Panc1 (cell line): ENCODE measurements around the gene C2CD2. TPM values are rescaled to one million over a fixed set of nuclear protein-coding genes. Genes with fewer than 3 reads are reported as not detected.
A peak's percentile ranks its signal among the peaks of the same experiment; 100 is the strongest.
"Not testable (repeated sequence)": the region's sequence is repeated elsewhere in the genome, so short reads cannot be mapped to it uniquely, and the experiment has no call there.

ENCODE experiments used
- ATAC-seq: fragments of 200-7000 bp; cut with Tn5 transposase; 2 replicates; pipeline ENCODE4 v1.9.1; 2020; ENCODE audit warnings: mild to moderate bottlenecking, moderate library complexity
- BruUV-seq: library from RNA; stranded (reverse); fragments of 400-500 nt; replicated peaks from 2 replicates; lab custom pipeline; 2021; lab: Mats Ljungman, UMichigan
- CTCF ChIA-PET: fragments of 300-600 bp; sonication (Branson Sonifier 250); formaldehyde crosslinking; loops from one replicate; lab custom pipeline; 2022; ENCODE audit warnings: antibody characterized with exemption; lab: Charles Lee
- POLR2A ChIA-PET: fragments of 300-600 bp; sonication (Branson Sonifier 250); formaldehyde crosslinking; loops from one replicate; lab custom pipeline; 2022; ENCODE audit warnings: antibody characterized with exemption; lab: Charles Lee
- DNase-seq: peaks from one replicate; pipeline ENCODE4 v3.0.0-alpha.2; 2010; ENCODE audit warnings: low read depth, low spot score
- H3K27ac ChIP-seq: 2 replicates; pipeline ENCODE4 v1.5.1; 2011; ENCODE audit warnings: mild to moderate bottlenecking, low read length, inconsistent platforms
- H3K27me3 ChIP-seq: fragments of 200-500 bp; sonication (Bioruptor generic); 2 replicates; pipeline ENCODE4 v1.6.0; 2014; ENCODE audit warnings: low read length, inconsistent platforms; ENCODE audit not compliant: control insufficient read depth, insufficient read depth
- H3K36me3 ChIP-seq: fragments of 200-500 bp; sonication (Bioruptor generic); 2 replicates; pipeline ENCODE4 v1.5.1; 2014; ENCODE audit warnings: inconsistent platforms, mild to moderate bottlenecking, low read length, moderate library complexity; ENCODE audit not compliant: control insufficient read depth, insufficient read depth
- H3K4me1 ChIP-seq: 2 replicates; pipeline ENCODE4 v1.5.1; 2011; ENCODE audit warnings: inconsistent platforms, mild to moderate bottlenecking, low read length, moderate library complexity; ENCODE audit not compliant: control insufficient read depth, insufficient read depth
- H3K4me3 ChIP-seq, 2 experiments: 2 replicates each; pipeline ENCODE4 v1.5.1; 2011 to 2012; ENCODE audit warnings: low read depth in 2 of 2, low read length in 2 of 2, mild to moderate bottlenecking in 2 of 2, inconsistent platforms in 1 of 2, moderate library complexity in 1 of 2
- H3K9me3 ChIP-seq: fragments of 200-500 bp; sonication (Bioruptor generic); 2 replicates; pipeline ENCODE4 v1.5.1; 2014; ENCODE audit warnings: low read depth, mild to moderate bottlenecking, inconsistent platforms, low read length, moderate library complexity; ENCODE audit not compliant: control insufficient read depth, insufficient read depth
- CTCF ChIP-seq: fragments of 450-650 bp; IDR thresholded peaks from 2 replicates; pipeline ENCODE4 v1.5.1; 2017; ENCODE audit warnings: mild to moderate bottlenecking
- POLR2AphosphoS5 ChIP-seq: IDR thresholded peaks from 2 replicates; pipeline ENCODE4 v1.6.1; 2012; ENCODE audit warnings: mild to moderate bottlenecking, low read depth, low read length, moderate library complexity
- REST ChIP-seq, 2 experiments: IDR thresholded peaks; 2 replicates each; pipeline ENCODE4 v1.6.1; 2011 to 2012; ENCODE audit warnings: low read depth in 2 of 2, control low read depth in 1 of 2, low read length in 1 of 2, mild to moderate bottlenecking in 1 of 2, moderate library complexity in 1 of 2; ENCODE audit not compliant: insufficient read depth in 1 of 2
- SIN3A ChIP-seq: IDR thresholded peaks from 2 replicates; pipeline ENCODE4 v1.6.1; 2012; ENCODE audit warnings: low read depth, mild to moderate bottlenecking, low read length, moderate library complexity, borderline replicate concordance; ENCODE audit not compliant: insufficient read depth
- TCF7L2 ChIP-seq: IDR thresholded peaks from 2 replicates; pipeline ENCODE4 v1.6.1; 2011; ENCODE audit warnings: mild to moderate bottlenecking, low read depth, low read length, inconsistent platforms
- in situ Hi-C: cut with HindIII; loops from 2 replicates; pipeline ENCODE4 v1.10.0; 2016; ENCODE audit warnings: low sequenced_read_pairs, low pct_unique_long_range_greater_than_20kb
- intact Hi-C: fragments of 100-400 bp; cut with micrococcal nuclease; formaldehyde crosslinking; loops from one replicate; pipeline ENCODE4 v1.10.0; 2022; ENCODE audit not compliant: unreplicated experiment
- total RNA-seq: library from RNA; stranded (reverse); gene quantifications from one replicate; pipeline ENCODE4 v1.2.1, GENCODE V29; 2021; ENCODE audit not compliant: unreplicated experiment

Gene C2CD2
- total RNA-seq, 1 experiment from 2014 or later: 14.0 TPM

- H3K27me3 ChIP-seq: no peaks in the 10 kb centered on the region
- no TSS peak for BruUV-seq
- peaks cover 16% of the 10 kb centered on the region for H3K4me1 ChIP-seq
- in situ Hi-C loops (no loop called here), intact Hi-C loops (no loop called here)
- CTCF ChIA-PET: interaction anchor here (1.4 kb wide), 1 partner anchor 166 kb away, joined by 4 read pairs; no protein-coding TSS in a partner anchor
- POLR2A ChIA-PET: interaction anchor here (0.6 kb wide), 1 partner anchor 14 kb away, joined by 4 read pairs; no protein-coding TSS in a partner anchor
- no peak overlapping the region; the same call in none of the 2 replicates for H3K27ac ChIP-seq
- TF ChIP-seq REST (IDR thresholded peaks at IDR 0.05; ENCODE audit: insufficient read depth in 1 of 2, low read depth in 2 of 2, low read length in 1 of 2) (no peak), CTCF (no peak), SIN3A (no peak), TCF7L2 (no peak), POLR2AphosphoS5 (no peak)
- peak overlapping the region; percentile 60 to 65 for H3K4me3 ChIP-seq
- no peak for ATAC-seq
- H3K36me3 ChIP-seq: no peaks in the 10 kb centered on the region
- H3K9me3 ChIP-seq: no peaks in the 10 kb centered on the region
- DNase-seq: no peak
These were observed 1.8 kb downstream of the C2CD2 start for GRCh38 chr21:41951876-41952567.

DNA sequence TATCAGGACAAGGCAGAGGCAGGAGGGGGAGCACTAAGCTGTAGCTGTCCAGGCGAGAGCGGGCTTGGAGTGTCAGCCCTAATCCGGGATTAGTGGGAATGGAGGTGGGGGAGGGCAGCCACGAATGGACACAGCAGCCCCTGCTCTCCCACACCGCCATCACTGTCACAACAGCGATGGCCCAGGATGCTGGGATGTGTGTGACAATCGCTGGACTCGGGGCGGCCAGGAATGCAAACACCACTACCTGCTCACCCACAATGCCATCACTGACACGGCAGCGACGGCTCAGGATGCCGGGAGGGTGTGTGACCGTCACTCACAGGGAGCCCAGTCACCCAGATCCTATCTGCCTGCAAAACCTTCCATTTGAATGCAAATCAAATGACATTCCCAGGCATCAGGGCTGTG lies 2.9 kb downstream of the C2CD2 start:
- H3K27ac ChIP-seq: no peak overlapping the region
- H3K27me3 ChIP-seq: no peaks in the 10 kb centered on the region
- CTCF ChIA-PET: no interaction called here
- BruUV-seq: no TSS peak
- no peak for DNase-seq
- peaks cover 12% of the 10 kb centered on the region for H3K4me1 ChIP-seq
- POLR2A ChIA-PET: no interaction called here
- no peaks in the 10 kb centered on the region for H3K36me3 ChIP-seq
- H3K9me3 ChIP-seq: no peaks in the 10 kb centered on the region
- intact Hi-C loops: no loop called here
- ATAC-seq: no peak
- in situ Hi-C loops: no loop called here
- no peak overlapping the region for H3K4me3 ChIP-seq
- no peak for TF ChIP-seq REST (IDR thresholded peaks at IDR 0.05; ENCODE audit: insufficient read depth in 1 of 2, low read depth in 2 of 2, low read length in 1 of 2)

DNA sequence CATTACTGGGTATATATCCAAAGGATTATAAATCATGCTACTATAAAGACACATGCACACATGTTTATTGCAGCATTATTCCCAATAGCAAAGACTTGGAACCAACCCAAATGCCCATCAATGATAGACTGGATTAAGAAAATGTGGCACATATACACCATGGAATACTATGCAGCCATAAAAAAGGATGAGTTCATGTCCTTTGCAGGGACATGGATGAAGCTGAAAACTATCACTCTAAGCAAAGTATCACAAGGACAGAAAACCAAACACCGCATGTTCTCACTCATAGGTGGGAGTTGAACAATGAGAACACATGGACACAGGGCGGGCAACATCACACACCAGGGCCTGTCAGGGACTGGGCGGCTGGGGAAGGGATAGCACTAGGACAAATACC lies 4.2 kb downstream of the C2CD2 start:
- H3K36me3 ChIP-seq, in situ Hi-C loops, POLR2A ChIA-PET, H3K4me3 ChIP-seq, H3K9me3 ChIP-seq, intact Hi-C loops, H3K27ac ChIP-seq, ATAC-seq, BruUV-seq, DNase-seq, H3K27me3 ChIP-seq, CTCF ChIA-PET: not testable (repeated sequence)
- H3K4me1 ChIP-seq: peaks cover 12% of the 10 kb centered on the region
